MM.1S (cell line): ENCODE results near the gene SLC22A1.

ENCODE experiments used
- DNase-seq: peaks from one replicate; pipeline ENCODE4 v3.0.0-alpha.2; 2015
- H2AFZ ChIP-seq: fragments of 300-600 bp; sonication (generic); 2 replicates; pipeline ENCODE4 v1.6.0; 2016; ENCODE audit warnings: antibody characterized with exemption, low read length
- H3F3A ChIP-seq: fragments of 300-600 bp; sonication (generic); 2 replicates; pipeline ENCODE4 v1.6.1; 2016; ENCODE audit warnings: mild to moderate bottlenecking, antibody characterized with exemption, low read length, moderate library complexity, mixed read lengths; ENCODE audit not compliant: insufficient read depth
- H3K27ac ChIP-seq: fragments of 300-600 bp; sonication (generic); 2 replicates; pipeline ENCODE4 v1.5.1; 2016; ENCODE audit warnings: mild to moderate bottlenecking, low read length
- H3K27me3 ChIP-seq: fragments of 300-600 bp; sonication (generic); replicated peaks from 2 replicates; pipeline ENCODE4 v1.6.0; 2016; ENCODE audit warnings: low read length; ENCODE audit not compliant: insufficient read depth
- H3K36me3 ChIP-seq: fragments of 300-600 bp; sonication (generic); replicated peaks from 2 replicates; pipeline ENCODE4 v1.6.1; 2016; ENCODE audit warnings: mild to moderate bottlenecking, low read length, mixed read lengths; ENCODE audit not compliant: insufficient read depth
- H3K4me1 ChIP-seq: fragments of 300-600 bp; sonication (generic); 2 replicates; pipeline ENCODE4 v1.6.1; 2016; ENCODE audit warnings: low read length, mixed read lengths
- H3K4me2 ChIP-seq: fragments of 300-600 bp; sonication (generic); 2 replicates; pipeline ENCODE4 v1.6.0; 2016; ENCODE audit warnings: low read depth, low read length
- H3K4me3 ChIP-seq: fragments of 300-600 bp; sonication (generic); 2 replicates; pipeline ENCODE4 v1.5.1; 2016; ENCODE audit warnings: low read length, mixed read lengths
- H3K79me2 ChIP-seq: fragments of 300-600 bp; sonication (generic); 2 replicates; pipeline ENCODE4 v1.6.1; 2016; ENCODE audit warnings: mixed run types, low read length, mixed read lengths
- H3K9ac ChIP-seq: fragments of 300-600 bp; sonication (generic); 2 replicates; pipeline ENCODE4 v1.6.1; 2016; ENCODE audit warnings: low read length, mixed read lengths
- H3K9me2 ChIP-seq: fragments of 300-600 bp; sonication (generic); replicated peaks from 2 replicates; pipeline ENCODE4 v1.6.1; 2016; ENCODE audit warnings: mild to moderate bottlenecking, low read length, mixed read lengths; ENCODE audit not compliant: insufficient read depth
- H3K9me3 ChIP-seq: fragments of 300-600 bp; sonication (generic); replicated peaks from 2 replicates; pipeline ENCODE4 v1.6.1; 2016; ENCODE audit warnings: mild to moderate bottlenecking, low read length, mixed read lengths; ENCODE audit not compliant: insufficient read depth
- H4K20me1 ChIP-seq: fragments of 300-600 bp; sonication (generic); 2 replicates; pipeline ENCODE4 v1.6.1; 2016; ENCODE audit warnings: mild to moderate bottlenecking, low read length, moderate library complexity, mixed read lengths; ENCODE audit not compliant: insufficient read depth
- CTCF ChIP-seq: fragments of 300-600 bp; sonication (generic); IDR thresholded peaks from 2 replicates; pipeline ENCODE4 v1.5.1; 2016; ENCODE audit warnings: antibody characterized with exemption, low read length, mixed read lengths
- EZH2 ChIP-seq: fragments of 300-600 bp; sonication (generic); optimal IDR thresholded peaks from 2 replicates; pipeline ENCODE3; 2017; ENCODE audit warnings: low read depth, mild to moderate bottlenecking, antibody characterized with exemption, low read length, mixed read lengths
- EZH2phosphoT487 ChIP-seq: fragments of 300-600 bp; sonication (generic); IDR thresholded peaks from 2 replicates; pipeline ENCODE4 v1.6.1; 2018; ENCODE audit warnings: antibody characterized with exemption, low read length

The SLC22A1 gene

DNA sequence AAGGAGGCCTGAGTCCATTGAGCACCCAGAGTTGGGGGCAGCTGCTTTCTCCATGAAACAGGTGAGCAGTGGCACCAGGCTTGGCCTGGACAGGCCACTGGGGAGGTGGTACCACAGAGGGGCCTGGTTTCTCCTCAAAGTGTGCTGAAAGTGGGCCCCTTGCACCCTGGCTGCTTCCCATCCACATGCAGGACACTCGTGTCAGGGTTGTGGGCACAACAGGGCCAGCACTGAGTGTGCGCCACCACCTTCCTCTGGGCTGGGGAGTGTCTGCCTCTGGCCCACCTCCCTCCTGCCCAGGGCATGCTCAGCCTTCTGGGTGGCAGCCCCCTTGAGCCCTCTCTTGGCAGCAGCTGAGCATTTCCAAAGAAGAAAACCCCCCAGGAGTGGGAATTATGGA is 5.2 kb upstream of the SLC22A1 start:
- no peaks in the 10 kb centered on the region for H3K4me1 ChIP-seq
- H3K36me3 ChIP-seq, result no peaks in the 10 kb centered on the region
- H4K20me1 ChIP-seq, result no peaks in the 10 kb centered on the region
- H3K4me3 ChIP-seq, result no peak overlapping the region
- no peaks in the 10 kb centered on the region for H3K79me2 ChIP-seq
- no peak overlapping the region for H3K4me2 ChIP-seq
- no peaks in the 10 kb centered on the region for H3F3A ChIP-seq
- no peak for DNase-seq
- H3K27ac ChIP-seq, result no peak overlapping the region
- H3K27me3 ChIP-seq, result no peaks in the 10 kb centered on the region
- no peak for TF ChIP-seq CTCF
- TF ChIP-seq EZH2phosphoT487, result no peak
- no peak for TF ChIP-seq EZH2
- H3K9ac ChIP-seq, result no peak overlapping the region
- H2AFZ ChIP-seq, result no peak overlapping the region
- no peaks in the 10 kb centered on the region for H3K9me2 ChIP-seq
- no peaks in the 10 kb centered on the region for H3K9me3 ChIP-seq

DNA sequence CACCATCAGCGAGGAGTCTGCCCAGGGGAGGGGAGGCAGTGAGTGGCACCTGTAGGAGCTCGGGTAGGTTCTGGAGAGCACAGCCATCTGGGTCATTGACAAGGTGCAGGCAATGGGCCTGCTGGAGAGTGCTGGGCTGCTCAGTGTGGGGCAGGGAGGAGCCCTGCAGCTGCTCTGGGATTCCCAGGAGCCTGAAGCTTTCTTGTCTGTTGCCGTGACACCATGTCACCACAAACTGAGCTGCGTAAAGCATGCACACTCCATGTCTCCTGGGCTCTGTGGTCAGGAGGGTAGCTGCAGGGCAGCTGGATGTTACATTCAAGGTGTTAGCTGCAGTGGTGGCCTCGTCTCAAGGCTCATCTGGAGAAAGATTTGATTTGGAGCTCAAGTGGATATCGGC is 4.5 kb upstream of the SLC22A1 start:
- no peaks in the 10 kb centered on the region for H3K27me3 ChIP-seq
- H4K20me1 ChIP-seq, result no peaks in the 10 kb centered on the region
- no peak overlapping the region for H3K4me3 ChIP-seq
- no peaks in the 10 kb centered on the region for H3K79me2 ChIP-seq
- no peaks in the 10 kb centered on the region for H3K4me1 ChIP-seq
- H3F3A ChIP-seq, result no peaks in the 10 kb centered on the region
- no peak for DNase-seq
- no peaks in the 10 kb centered on the region for H3K36me3 ChIP-seq
- no peak overlapping the region for H3K4me2 ChIP-seq
- no peak overlapping the region for H2AFZ ChIP-seq
- H3K9me3 ChIP-seq, result no peaks in the 10 kb centered on the region
- TF ChIP-seq EZH2phosphoT487 (no peak), EZH2 (no peak), CTCF (no peak)
- no peak overlapping the region for H3K9ac ChIP-seq
- H3K9me2 ChIP-seq, result no peaks in the 10 kb centered on the region
- no peak overlapping the region for H3K27ac ChIP-seq

- no peak overlapping the region for H3K27ac ChIP-seq
- no peak for DNase-seq
- no peak overlapping the region for H3K4me3 ChIP-seq
- H3K9ac ChIP-seq, result no peak overlapping the region
- H3K27me3 ChIP-seq, result no peaks in the 10 kb centered on the region
- H3K9me2 ChIP-seq, result no peaks in the 10 kb centered on the region
- no peak overlapping the region for H2AFZ ChIP-seq
- H3K79me2 ChIP-seq, result no peaks in the 10 kb centered on the region
- no peak overlapping the region for H3K4me2 ChIP-seq
- H3K4me1 ChIP-seq, result no peaks in the 10 kb centered on the region
- TF ChIP-seq EZH2 (no peak), EZH2phosphoT487 (no peak), CTCF (no peak)
- no peaks in the 10 kb centered on the region for H3K36me3 ChIP-seq
- H3K9me3 ChIP-seq, result no peaks in the 10 kb centered on the region
- no peaks in the 10 kb centered on the region for H3F3A ChIP-seq
- no peaks in the 10 kb centered on the region for H4K20me1 ChIP-seq
These were observed 2.9 kb upstream of the SLC22A1 start for GRCh38 chr6:160118620-160119229.
